ENCODE data around the gene FXR1. TPM values are rescaled to one million over a fixed set of nuclear protein-coding genes. Genes with fewer than 3 reads are reported as not detected.

Gene FXR1
- total RNA-seq, 1 donor: 161 TPM

DNA sequence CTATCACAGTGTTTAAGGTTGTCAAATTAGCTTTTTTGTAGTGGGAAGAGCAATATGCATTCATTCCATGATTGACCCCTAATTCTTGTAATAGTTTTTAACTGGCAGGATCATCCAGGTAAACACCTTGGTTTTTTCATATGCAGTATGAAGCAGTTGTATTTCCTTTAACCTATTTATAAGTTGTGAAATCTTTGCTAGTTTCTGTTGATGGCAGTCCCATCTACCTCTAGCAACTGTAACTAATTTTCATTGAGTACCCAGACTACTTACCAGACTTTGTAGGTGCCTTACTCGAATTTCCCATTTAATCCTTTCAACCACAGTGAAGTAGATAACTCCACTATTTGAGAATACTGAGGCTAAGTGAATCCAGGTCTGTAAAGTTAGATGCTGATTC is 6.1 kb downstream of the FXR1 start:
- no peak overlapping the region for H3K4me3 ChIP-seq (ENCODE audit: low read length)
- H3K9me3 ChIP-seq (ENCODE audit: low read depth, low read length): no peaks in the 10 kb centered on the region
- H3K27me3 ChIP-seq (ENCODE audit: insufficient read depth, low read length): no peaks in the 10 kb centered on the region
- H3K4me1 ChIP-seq (ENCODE audit: insufficient read depth, low read length): peaks cover 29% of the 10 kb centered on the region

DNA sequence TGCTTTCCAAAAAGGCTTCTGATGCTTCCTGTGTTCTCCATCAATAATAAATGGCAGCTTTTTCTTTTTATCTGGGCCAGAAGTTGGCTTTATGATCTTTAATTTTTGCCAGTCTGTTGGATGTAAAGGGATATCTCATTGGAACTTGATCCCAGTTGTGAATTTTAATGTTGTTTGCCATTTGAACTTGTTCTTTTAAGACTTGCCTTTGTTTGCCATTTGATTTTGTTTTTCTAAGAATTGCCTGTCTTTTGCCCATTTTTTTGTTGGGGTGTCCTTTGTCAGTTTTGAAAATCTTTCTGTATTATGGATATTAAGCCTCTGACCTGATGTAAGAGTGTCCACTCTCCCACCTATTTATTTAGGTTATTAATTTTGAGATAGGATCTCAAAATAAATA is 9.8 kb downstream of the FXR1 start:
- H3K27me3 ChIP-seq (ENCODE audit: insufficient read depth, low read length): no peaks in the 10 kb centered on the region
- no peak overlapping the region for H3K4me3 ChIP-seq (ENCODE audit: low read length)
- H3K9me3 ChIP-seq (ENCODE audit: low read depth, low read length): no peaks in the 10 kb centered on the region
- peaks cover 24% of the 10 kb centered on the region for H3K4me1 ChIP-seq (ENCODE audit: insufficient read depth, low read length)

DNA sequence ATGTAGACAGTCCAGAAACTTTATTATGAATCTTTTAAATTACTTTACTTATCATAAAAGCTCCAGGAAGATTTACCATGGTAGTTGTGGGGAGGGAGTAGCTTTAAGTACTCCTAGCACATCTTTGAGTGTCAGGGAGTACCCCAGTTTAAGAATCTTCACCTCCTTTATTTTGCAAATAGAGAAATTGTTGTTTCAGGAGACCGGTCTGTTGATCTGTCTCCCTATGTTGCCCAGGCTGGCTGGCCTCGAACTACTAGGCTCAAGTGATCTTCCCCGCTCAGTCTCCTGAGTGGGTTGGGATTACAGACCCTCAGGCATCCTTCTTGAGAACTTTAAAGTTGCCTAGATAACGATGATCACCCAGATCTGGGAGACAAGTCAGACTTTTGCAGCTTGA is 11.1 kb downstream of the FXR1 start:
- Histone ChIP-seq H3K4me1 (ENCODE audit: insufficient read depth, low read length) (peaks cover 24% of the 10 kb centered on the region), H3K9me3 (ENCODE audit: low read depth, low read length) (no peaks in the 10 kb centered on the region), H3K27me3 (ENCODE audit: insufficient read depth, low read length) (no peaks in the 10 kb centered on the region), H3K4me3 (ENCODE audit: low read length) (no peak overlapping the region)

DNA sequence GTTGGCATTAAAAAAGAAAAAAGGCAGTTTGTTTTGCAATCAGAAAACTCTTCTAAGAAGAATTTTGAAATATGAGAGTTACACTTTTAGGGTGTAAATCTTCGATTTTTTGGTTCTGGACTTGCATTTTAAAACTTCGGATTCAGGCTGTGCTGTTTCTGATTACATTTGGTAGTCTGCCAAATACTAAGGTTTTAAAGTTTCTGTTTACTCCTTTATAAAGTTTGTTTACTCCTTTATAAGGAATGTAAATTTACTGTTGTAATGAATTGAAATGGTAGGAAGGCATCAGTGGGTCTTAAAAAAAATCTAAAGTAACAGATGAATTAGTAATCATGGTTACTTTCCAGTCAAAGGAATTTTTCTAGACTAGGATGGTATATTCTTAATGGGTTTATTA is 14.1 kb downstream of the FXR1 start:
- H3K9me3 ChIP-seq (ENCODE audit: low read depth, low read length): no peaks in the 10 kb centered on the region
- H3K4me3 ChIP-seq (ENCODE audit: low read length): no peak overlapping the region
- H3K27me3 ChIP-seq (ENCODE audit: insufficient read depth, low read length): no peaks in the 10 kb centered on the region
- peaks cover 22% of the 10 kb centered on the region for H3K4me1 ChIP-seq (ENCODE audit: insufficient read depth, low read length)

DNA sequence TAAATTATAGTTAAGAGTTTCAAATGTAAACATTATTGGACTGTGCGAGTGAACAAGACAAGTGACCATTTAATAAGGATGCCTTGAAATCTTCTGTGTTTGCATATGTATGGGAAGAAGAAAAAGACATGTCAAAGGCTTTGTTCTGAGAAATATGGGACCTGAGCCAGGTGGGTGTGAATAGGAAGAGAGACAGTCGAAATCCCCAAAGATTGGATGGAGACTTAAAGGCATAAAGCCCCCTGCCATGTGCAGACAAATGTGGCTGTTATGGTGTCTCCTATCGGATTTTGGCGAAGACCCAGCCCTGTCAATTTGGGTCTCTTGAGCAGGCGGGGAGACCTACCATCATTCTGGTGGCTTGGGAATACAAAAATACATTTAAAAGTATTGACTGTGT is 16.9 kb downstream of the FXR1 start:
- Histone ChIP-seq H3K4me3 (ENCODE audit: low read length) (no peak overlapping the region), H3K27me3 (ENCODE audit: insufficient read depth, low read length) (no peaks in the 10 kb centered on the region), H3K9me3 (ENCODE audit: low read depth, low read length) (no peaks in the 10 kb centered on the region), H3K4me1 (ENCODE audit: insufficient read depth, low read length) (peaks cover 12% of the 10 kb centered on the region)

DNA sequence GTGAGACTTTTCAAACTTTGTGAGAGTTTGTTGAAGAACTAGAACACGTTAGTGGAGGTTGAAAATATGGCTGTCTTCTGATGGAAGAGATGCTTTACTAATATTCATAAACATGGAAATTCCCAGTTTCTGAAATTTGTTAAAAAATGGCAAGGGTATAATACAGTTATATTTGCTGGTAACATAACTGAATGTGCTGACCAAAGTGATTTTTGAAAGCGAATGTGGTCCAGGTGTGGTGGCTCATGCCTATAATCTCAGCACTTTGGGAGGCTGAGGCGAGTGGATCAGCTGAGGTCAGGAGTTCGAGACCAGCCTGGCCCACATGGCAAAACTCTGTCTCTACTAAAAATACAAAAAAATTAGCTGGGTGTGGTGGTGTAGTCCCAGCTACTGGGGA is 18.1 kb downstream of the FXR1 start:
- Histone ChIP-seq H3K4me1 (ENCODE audit: insufficient read depth, low read length) (peaks cover 6% of the 10 kb centered on the region), H3K27me3 (ENCODE audit: insufficient read depth, low read length) (no peaks in the 10 kb centered on the region), H3K4me3 (ENCODE audit: low read length) (no peak overlapping the region), H3K9me3 (ENCODE audit: low read depth, low read length) (no peaks in the 10 kb centered on the region)

DNA sequence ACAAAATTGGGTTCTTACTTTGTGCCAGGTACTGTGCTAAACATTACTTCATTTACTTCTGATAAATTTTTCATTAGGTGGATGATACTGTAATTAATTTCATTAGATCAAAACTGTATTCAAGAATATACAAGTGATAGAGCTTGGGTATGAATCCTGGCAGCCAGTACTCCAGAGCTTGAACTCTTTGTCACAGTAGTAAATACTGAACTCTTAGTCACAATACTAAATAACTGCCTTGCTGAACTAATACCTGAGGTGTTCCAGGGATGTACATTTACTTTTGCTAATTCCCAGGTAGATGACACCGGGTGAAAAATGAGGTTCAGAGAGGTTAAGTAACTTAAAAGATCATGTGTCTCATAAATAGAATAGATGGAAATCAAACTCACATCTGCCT is 20.3 kb downstream of the FXR1 start:
- no peak overlapping the region for H3K4me3 ChIP-seq (ENCODE audit: low read length)
- H3K9me3 ChIP-seq (ENCODE audit: low read depth, low read length): no peaks in the 10 kb centered on the region
- no peaks in the 10 kb centered on the region for H3K27me3 ChIP-seq (ENCODE audit: insufficient read depth, low read length)
- peaks cover 6% of the 10 kb centered on the region for H3K4me1 ChIP-seq (ENCODE audit: insufficient read depth, low read length)

DNA sequence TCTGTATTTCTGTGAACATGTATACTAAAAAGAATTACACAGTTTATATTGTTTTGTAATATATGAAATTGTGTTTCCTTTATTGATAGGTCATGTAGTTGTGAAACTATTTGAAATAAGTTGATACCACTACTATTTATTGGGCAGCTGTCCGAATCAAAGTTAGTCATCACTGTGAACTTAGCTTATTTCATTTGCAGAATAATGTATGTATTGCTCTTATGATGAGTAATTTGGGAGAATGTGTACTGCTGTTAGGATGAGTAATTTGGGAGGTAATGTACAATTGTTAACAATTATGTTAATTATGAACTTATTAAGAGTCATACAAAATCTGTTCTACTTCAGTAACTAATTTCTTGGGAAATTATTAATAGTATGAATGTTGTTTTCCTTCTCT is 22.2 kb downstream of the FXR1 start:
- Histone ChIP-seq H3K27me3 (ENCODE audit: insufficient read depth, low read length) (no peaks in the 10 kb centered on the region), H3K4me3 (ENCODE audit: low read length) (no peak overlapping the region), H3K4me1 (ENCODE audit: insufficient read depth, low read length) (peaks cover 6% of the 10 kb centered on the region), H3K9me3 (ENCODE audit: low read depth, low read length) (no peaks in the 10 kb centered on the region)

DNA sequence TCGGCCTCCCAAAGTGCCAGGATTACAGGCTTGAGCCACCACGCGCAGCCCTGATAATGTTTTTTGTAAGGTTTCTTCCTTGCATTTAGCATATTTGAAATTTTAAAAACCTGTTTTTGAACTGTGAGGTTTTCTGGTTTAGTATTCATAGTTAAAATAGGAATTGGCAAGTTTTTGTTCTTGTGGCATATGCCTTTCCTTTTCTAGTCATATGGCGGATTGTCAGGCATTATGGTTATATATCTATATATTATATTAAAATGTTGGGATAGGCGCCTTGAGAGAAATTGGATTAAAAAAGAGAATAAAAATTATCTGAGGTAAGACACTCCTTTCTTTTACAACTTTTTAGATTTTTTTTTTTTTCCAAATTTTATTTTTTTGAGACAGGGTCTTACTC is 28.4 kb downstream of the FXR1 start:
- no peaks in the 10 kb centered on the region for H3K9me3 ChIP-seq (ENCODE audit: low read depth, low read length)
- no peak overlapping the region for H3K4me3 ChIP-seq (ENCODE audit: low read length)
- H3K4me1 ChIP-seq (ENCODE audit: insufficient read depth, low read length): no peaks in the 10 kb centered on the region
- H3K27me3 ChIP-seq (ENCODE audit: insufficient read depth, low read length): no peaks in the 10 kb centered on the region

DNA sequence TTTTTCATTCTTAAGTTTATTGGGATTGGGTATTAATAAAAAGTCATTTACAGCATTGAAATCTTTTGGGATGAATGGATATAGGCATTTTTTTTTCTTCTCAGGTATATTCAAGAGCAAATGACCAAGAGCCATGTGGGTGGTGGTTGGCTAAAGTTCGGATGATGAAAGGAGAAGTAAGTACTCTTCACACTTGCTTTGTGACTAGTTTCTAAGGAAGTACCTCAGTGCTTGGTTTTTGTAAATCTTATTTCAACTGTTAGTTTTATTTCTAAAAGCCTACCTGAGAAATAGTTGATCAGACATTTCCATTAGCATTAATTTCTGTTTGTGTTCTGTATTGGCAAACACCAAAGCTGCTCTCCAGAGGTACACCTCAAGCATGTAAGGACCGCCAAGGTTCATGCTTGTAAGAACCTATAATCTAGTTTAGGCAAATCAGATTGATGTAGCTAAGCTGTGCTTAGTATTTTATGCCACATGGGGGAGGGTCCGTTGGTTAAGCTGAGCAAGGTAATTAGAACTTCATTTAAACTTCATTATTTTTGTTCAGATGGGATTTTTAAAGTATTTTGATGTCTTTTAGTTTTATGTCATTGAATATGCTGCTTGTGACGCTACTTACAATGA is 35.4 kb downstream of the FXR1 start:
- no peak overlapping the region for H3K4me3 ChIP-seq (ENCODE audit: low read length)
- no peaks in the 10 kb centered on the region for H3K9me3 ChIP-seq (ENCODE audit: low read depth, low read length)
- no peaks in the 10 kb centered on the region for H3K27me3 ChIP-seq (ENCODE audit: insufficient read depth, low read length)
- H3K4me1 ChIP-seq (ENCODE audit: insufficient read depth, low read length): no peaks in the 10 kb centered on the region

DNA sequence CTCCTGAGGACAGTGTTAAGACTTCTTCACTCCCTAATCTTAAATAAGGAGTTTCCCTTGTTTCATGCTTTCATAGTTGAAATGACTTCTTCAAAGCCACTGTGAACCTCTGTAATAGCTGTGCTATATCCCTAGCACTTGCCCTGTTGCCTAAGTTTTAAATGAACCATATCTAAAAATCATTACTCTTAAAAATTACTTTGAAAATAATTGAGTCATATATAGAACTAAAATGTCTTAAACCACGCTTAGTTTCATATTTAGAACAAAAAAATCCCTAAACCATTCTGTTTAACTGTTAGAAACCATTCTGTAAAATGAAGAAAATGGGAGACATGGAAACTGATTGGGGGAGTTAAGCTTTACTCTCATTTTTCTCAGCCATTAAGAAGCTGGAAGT is 47.2 kb downstream of the FXR1 start:
- no peaks in the 10 kb centered on the region for H3K27me3 ChIP-seq (ENCODE audit: insufficient read depth, low read length)
- no peaks in the 10 kb centered on the region for H3K4me1 ChIP-seq (ENCODE audit: insufficient read depth, low read length)
- no peaks in the 10 kb centered on the region for H3K9me3 ChIP-seq (ENCODE audit: low read depth, low read length)
- H3K4me3 ChIP-seq (ENCODE audit: low read length): no peak overlapping the region

DNA sequence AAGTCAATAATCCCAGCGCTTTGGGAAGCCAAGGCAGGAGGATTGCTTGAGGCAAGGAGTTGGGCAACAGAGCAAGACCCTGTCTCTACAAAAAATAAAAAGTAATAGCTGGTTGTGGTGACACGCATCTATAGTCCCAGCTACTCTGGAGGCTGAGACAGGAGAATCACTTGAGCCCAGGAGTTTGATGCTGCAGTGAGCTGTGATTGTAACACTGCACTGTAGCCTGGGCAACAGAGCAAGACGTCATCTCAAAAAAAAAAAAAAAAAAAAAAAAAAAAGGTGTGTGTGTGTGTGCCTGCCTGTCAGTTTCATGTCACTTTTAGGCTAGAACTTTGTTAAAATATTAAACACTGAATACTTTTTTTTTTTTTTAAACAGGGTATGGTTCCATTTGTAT is 48.6 kb downstream of the FXR1 start:
- Histone ChIP-seq H3K9me3 (ENCODE audit: low read depth, low read length) (no peaks in the 10 kb centered on the region), H3K4me3 (ENCODE audit: low read length) (no peak overlapping the region), H3K27me3 (ENCODE audit: insufficient read depth, low read length) (no peaks in the 10 kb centered on the region), H3K4me1 (ENCODE audit: insufficient read depth, low read length) (no peaks in the 10 kb centered on the region)

DNA sequence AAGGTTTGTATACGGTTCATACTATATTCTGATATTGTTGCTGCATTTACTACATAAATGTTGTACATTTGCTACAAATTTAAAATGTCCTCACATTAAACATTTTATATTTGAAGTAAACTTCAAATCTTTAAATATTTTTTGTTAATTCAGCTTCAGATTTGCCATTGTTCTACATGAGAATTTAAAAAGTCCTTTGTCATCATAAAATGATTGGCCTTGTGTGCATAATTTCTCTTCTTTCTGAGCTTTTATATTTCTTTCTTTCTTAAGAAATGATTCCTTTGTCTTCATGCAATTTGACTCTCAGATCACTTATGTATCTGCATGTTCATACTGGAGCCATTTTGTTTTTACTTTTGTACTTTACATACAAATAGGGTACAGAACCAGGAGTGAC is 49.1 kb downstream of the FXR1 start:
- Histone ChIP-seq H3K4me1 (ENCODE audit: insufficient read depth, low read length) (no peaks in the 10 kb centered on the region), H3K27me3 (ENCODE audit: insufficient read depth, low read length) (no peaks in the 10 kb centered on the region)

DNA sequence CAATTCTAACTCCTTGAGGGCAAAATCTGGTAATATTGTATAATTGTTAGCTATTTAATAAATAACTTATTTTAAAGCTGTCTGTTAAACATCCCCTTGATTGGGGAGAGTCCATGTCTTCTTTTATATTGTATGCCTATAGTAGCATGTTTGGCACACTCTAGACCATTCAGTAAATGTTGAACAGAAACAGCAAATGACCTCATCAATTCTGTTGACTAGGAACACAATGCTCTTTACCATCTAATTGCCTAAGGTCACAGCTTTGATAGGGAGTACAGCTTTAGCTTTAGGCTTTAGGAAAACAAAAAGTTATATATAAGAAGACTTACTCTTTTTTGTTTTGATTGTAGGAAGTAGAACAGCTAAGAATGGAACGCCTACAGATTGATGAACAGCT is 50.1 kb downstream of the FXR1 start:
- no peaks in the 10 kb centered on the region for H3K4me1 ChIP-seq (ENCODE audit: insufficient read depth, low read length)
- no peak overlapping the region for H3K4me3 ChIP-seq (ENCODE audit: low read length)
- H3K9me3 ChIP-seq (ENCODE audit: low read depth, low read length): no peaks in the 10 kb centered on the region
- H3K27me3 ChIP-seq (ENCODE audit: insufficient read depth, low read length): no peaks in the 10 kb centered on the region

More for the DNA sequence above, 49.1 kb downstream of the FXR1 start:
- H3K4me3 ChIP-seq (ENCODE audit: low read length): no peak overlapping the region
- H3K9me3 ChIP-seq (ENCODE audit: low read depth, low read length): no peaks in the 10 kb centered on the region

DNA sequence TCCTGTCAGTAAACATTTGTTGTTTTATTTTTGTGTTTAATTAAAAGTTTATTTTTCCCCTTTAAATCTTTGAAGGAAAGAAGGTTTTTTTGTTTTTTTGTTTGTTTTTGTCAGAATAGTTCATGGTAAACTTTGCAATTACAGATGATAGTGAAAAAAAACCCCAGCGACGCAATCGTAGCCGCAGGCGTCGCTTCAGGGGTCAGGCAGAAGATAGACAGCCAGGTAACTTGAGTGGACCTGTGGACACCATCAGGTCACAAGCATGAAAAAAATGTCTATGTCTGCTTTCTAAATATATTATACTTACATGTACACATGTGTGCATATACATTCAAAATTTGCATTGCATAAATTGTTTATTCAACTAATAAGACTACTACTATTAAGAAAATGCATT is 58.5 kb downstream of the FXR1 start:
- Histone ChIP-seq H3K4me3 (ENCODE audit: low read length) (no peak overlapping the region), H3K9me3 (ENCODE audit: low read depth, low read length) (no peaks in the 10 kb centered on the region), H3K27me3 (ENCODE audit: insufficient read depth, low read length) (no peaks in the 10 kb centered on the region), H3K4me1 (ENCODE audit: insufficient read depth, low read length) (no peaks in the 10 kb centered on the region)

DNA sequence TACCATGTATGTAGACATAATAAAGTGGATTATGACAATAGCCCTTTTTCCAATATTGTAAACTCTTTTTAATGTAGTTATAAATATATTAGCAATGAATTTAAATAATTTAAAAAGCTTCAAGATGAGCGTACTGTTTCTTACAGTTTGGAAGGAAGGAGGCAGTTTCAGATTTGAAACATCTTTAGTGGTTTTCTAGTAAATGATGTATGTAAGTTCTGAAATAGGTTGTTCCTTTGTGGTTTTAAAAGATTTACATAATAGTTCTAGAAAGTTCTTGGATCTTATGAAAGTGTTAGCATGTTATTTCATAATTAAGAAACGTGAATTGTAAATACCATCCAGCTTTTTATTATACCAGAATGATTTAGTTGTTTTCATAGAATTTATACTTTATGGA is 61.1 kb downstream of the FXR1 start:
- no peaks in the 10 kb centered on the region for H3K27me3 ChIP-seq (ENCODE audit: insufficient read depth, low read length)

More for the DNA sequence above, 61.1 kb downstream of the FXR1 start:
- H3K4me3 ChIP-seq (ENCODE audit: low read length): no peak overlapping the region
- H3K4me1 ChIP-seq (ENCODE audit: insufficient read depth, low read length): no peaks in the 10 kb centered on the region
- no peaks in the 10 kb centered on the region for H3K9me3 ChIP-seq (ENCODE audit: low read depth, low read length)

Measured in mononuclear cell (primary cell).